Liver (tissue), 9 donors: ENCODE results near the gene RTN4R. TPM values are rescaled to one million over a fixed set of nuclear protein-coding genes. Genes with fewer than 3 reads are reported as not detected.

ENCODE experiments used
- DNase-seq: peaks from one replicate; pipeline ENCODE4 v3.0.0-alpha.2; 2017; ENCODE audit warnings: low spot score
- H3K27ac ChIP-seq, 2 donors: one replicate each; pipeline ENCODE4 v1.7.0; 2013; ENCODE audit warnings: inconsistent platforms in 2 of 2, low read length in 2 of 2, control low read depth in 1 of 2, low read depth in 1 of 2, mild to moderate bottlenecking in 1 of 2
- H3K27me3 ChIP-seq, 4 donors: one replicate each; pipeline versions ENCODE4 v1.6.1 to v1.7.0; 2013; ENCODE audit warnings: low read length in 3 of 4, inconsistent platforms in 1 of 4, mild to moderate bottlenecking in 1 of 4, moderate library complexity in 1 of 4; ENCODE audit not compliant: control insufficient read depth in 4 of 4, insufficient read depth in 4 of 4
- H3K36me3 ChIP-seq, 4 donors: one replicate each; pipeline versions ENCODE4 v1.6.1 to v1.7.0; 2013; ENCODE audit warnings: low read length in 3 of 4, mild to moderate bottlenecking in 3 of 4, low read depth in 1 of 4, moderate library complexity in 1 of 4; ENCODE audit not compliant: control insufficient read depth in 4 of 4, insufficient read depth in 3 of 4
- H3K4me1 ChIP-seq, 4 donors: one replicate each; pipeline versions ENCODE4 v1.6.1 to v1.7.0; 2013; ENCODE audit warnings: low read length in 3 of 4, mild to moderate bottlenecking in 3 of 4, moderate library complexity in 1 of 4; ENCODE audit not compliant: control insufficient read depth in 4 of 4, insufficient read depth in 4 of 4
- H3K4me3 ChIP-seq, 3 donors: one replicate each; pipeline versions ENCODE4 v1.6.1 to v1.7.0; 2013; ENCODE audit warnings: low read length in 3 of 3, control low read depth in 1 of 3, low read depth in 1 of 3, mild to moderate bottlenecking in 1 of 3
- H3K9ac ChIP-seq, 2 donors: one replicate each; pipeline ENCODE4 v1.7.0; 2013; ENCODE audit warnings: low read length in 2 of 2, mild to moderate bottlenecking in 2 of 2, moderate library complexity in 2 of 2, control low read depth in 1 of 2, low read depth in 1 of 2
- H3K9me3 ChIP-seq, 4 donors: one replicate each; pipeline versions ENCODE4 v1.6.1 to v1.7.0; 2013; ENCODE audit warnings: low read length in 3 of 4; ENCODE audit not compliant: control insufficient read depth in 4 of 4
- EGR1 ChIP-seq, 2 donors: IDR thresholded peaks; 2 replicates each; pipeline ENCODE4 v1.6.1; 2016 to 2018; ENCODE audit warnings: antibody characterized with exemption in 2 of 2, low read depth in 2 of 2
- FOXA1 ChIP-seq: IDR thresholded peaks from 2 replicates; pipeline ENCODE4 v1.6.1; 2016; ENCODE audit warnings: antibody characterized with exemption
- FOXA2 ChIP-seq: IDR thresholded peaks from 2 replicates; pipeline ENCODE4 v1.6.1; 2016; ENCODE audit warnings: antibody characterized with exemption
- GABPA ChIP-seq, 2 donors: IDR thresholded peaks in 1 of 2; conservative IDR thresholded peaks in 1 of 2; 2 replicates each; pipeline ENCODE4 v1.6.1; 2016; ENCODE audit warnings: antibody characterized with exemption in 2 of 2, mild to moderate bottlenecking in 1 of 2, moderate library complexity in 1 of 2
- HNF4A ChIP-seq, 2 donors: conservative IDR thresholded peaks; 2 replicates each; pipeline ENCODE4 v1.6.1; 2016; ENCODE audit warnings: antibody characterized with exemption in 2 of 2, mild to moderate bottlenecking in 2 of 2
- HNF4G ChIP-seq: IDR thresholded peaks from 2 replicates; pipeline ENCODE4 v1.6.1; 2016; ENCODE audit warnings: antibody characterized with exemption
- JUND ChIP-seq, 2 donors: IDR thresholded peaks; 2 replicates each; pipeline ENCODE4 v1.6.1; 2016; ENCODE audit warnings: antibody characterized with exemption in 2 of 2
- NR2F2 ChIP-seq: IDR thresholded peaks from 2 replicates; pipeline ENCODE4 v1.6.1; 2016; ENCODE audit warnings: antibody characterized with exemption
- RAD21 ChIP-seq, 2 donors: IDR thresholded peaks; 2 replicates each; pipeline ENCODE4 v1.6.1; 2016; ENCODE audit warnings: antibody characterized with exemption in 2 of 2, mild to moderate bottlenecking in 2 of 2
- RXRA ChIP-seq, 2 donors: IDR thresholded peaks; 2 replicates each; pipeline ENCODE4 v1.6.1; 2017 to 2018; ENCODE audit warnings: antibody characterized with exemption in 2 of 2, mild to moderate bottlenecking in 1 of 2
- SP1 ChIP-seq: IDR thresholded peaks from 2 replicates; pipeline ENCODE4 v1.6.1; 2018; ENCODE audit warnings: antibody characterized with exemption, mild to moderate bottlenecking
- TAF1 ChIP-seq: conservative IDR thresholded peaks from 2 replicates; pipeline ENCODE4 v1.6.1; 2016; ENCODE audit warnings: antibody characterized with exemption, mild to moderate bottlenecking
- YY1 ChIP-seq: IDR thresholded peaks from 2 replicates; pipeline ENCODE4 v1.6.1; 2016; ENCODE audit warnings: antibody characterized with exemption, mild to moderate bottlenecking
- WGBS: extraction: QIAGEN DNeasy Blood & Tissue Kit; methylation state at CpG from one replicate; pipeline ENCODE4 v1.1.7; 2013; 5-methylcytosine and 5-hydroxymethylcytosine counted together
- polyA plus RNA-seq, 2 donors: library from polyadenylated mRNA; stranded (reverse) in 1 of 2; unstranded in 1 of 2; fragments of 200-250 nt in 1 of 2; fragments of >200 nt in 1 of 2; fragmentation: Nextera tagmentation in 1 of 2; extraction: Ambion mirVana in 1 of 2; gene quantifications; one replicate each; pipeline versions ENCODE4 v1.2.1 to v1.2.3, GENCODE V29; 2013 to 2015
- total RNA-seq, 2 donors: library from RNA; depleted of rRNA; stranded (reverse); fragments of >200 nt; gene quantifications; one replicate each; pipeline ENCODE4 v1.2.3, GENCODE V29; 2014
- TF ChIP-seq, protein P1 (sequence below): IDR thresholded peaks from 2 replicates; pipeline ENCODE4 v1.6.1; 2016; ENCODE audit warnings: antibody characterized with exemption
- TF ChIP-seq, protein P2 (sequence below): IDR thresholded peaks from 2 replicates; pipeline ENCODE4 v1.6.1; 2016; ENCODE audit warnings: antibody characterized with exemption, mild to moderate bottlenecking
- TF ChIP-seq, protein P3 (sequence below): IDR thresholded peaks from 2 replicates; pipeline ENCODE4 v1.6.1; 2016; ENCODE audit warnings: antibody characterized with exemption
- TF ChIP-seq, protein P4 (sequence below): IDR thresholded peaks from 2 replicates; pipeline ENCODE4 v1.6.1; 2016; ENCODE audit warnings: antibody characterized with exemption
- TF ChIP-seq, protein P5 (sequence below): fragments of 150-350 bp; IDR thresholded peaks from 2 replicates; pipeline ENCODE4 v1.5.1; 2017; ENCODE audit warnings: improper control_type of control experiment, low read depth, low read length; ENCODE audit not compliant: missing input control
- donor health status: healthy.
- donor health status: healthy.
- donor health status: healthy.
- donor health status: healthy.
- donor health status: healthy.

RTN4R gene
- total and polyA plus RNA-seq, 4 donors, result 0.33 to 10.4 (median 1.1) TPM

DNA sequence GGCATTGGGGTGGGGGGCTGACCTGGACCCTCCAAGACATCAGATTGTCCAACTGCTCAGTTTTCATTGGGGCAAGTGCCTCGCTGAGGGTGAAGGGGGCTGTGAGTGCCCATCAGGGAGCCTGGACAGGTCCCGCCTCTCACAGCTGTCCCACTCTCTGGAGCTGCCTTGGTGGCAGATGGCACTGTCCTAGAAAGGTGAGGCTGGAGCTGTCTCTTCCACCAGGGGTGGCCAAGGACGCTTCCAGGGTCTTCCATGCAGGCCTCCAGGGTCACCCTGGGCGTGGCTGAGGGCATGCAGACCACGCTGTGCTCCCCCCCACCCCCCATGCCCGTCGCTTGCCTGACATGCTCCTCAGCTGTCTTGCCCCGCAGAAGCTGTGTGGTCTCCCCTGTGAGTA, 63.8 kb downstream of the RTN4R start:
- H3K4me3 ChIP-seq, result no peak overlapping the region
- no peaks in the 10 kb centered on the region for H3K27me3 ChIP-seq
- no peak for DNase-seq
- TF ChIP-seq RXRA (IDR thresholded peaks at IDR 0.05) (no peak), RAD21 (IDR thresholded peaks at IDR 0.05) (no peak), FOXA2 (no peak), HNF4G (no peak), YY1 (no peak), NR2F2 (no peak), JUND (IDR thresholded peaks at IDR 0.05) (no peak), EGR1 (IDR thresholded peaks at IDR 0.05; ENCODE audit: low read depth in 2 of 2) (no peak), GABPA (IDR thresholded peaks at IDR 0.05 in 1 of 2, conservative IDR thresholded peaks at IDR 0.05 in 1 of 2) (no peak)
- TF ChIP-seq, protein P1, sequence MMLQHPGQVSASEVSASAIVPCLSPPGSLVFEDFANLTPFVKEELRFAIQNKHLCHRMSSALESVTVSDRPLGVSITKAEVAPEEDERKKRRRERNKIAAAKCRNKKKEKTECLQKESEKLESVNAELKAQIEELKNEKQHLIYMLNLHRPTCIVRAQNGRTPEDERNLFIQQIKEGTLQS, result no peak
- TF ChIP-seq, protein P2, sequence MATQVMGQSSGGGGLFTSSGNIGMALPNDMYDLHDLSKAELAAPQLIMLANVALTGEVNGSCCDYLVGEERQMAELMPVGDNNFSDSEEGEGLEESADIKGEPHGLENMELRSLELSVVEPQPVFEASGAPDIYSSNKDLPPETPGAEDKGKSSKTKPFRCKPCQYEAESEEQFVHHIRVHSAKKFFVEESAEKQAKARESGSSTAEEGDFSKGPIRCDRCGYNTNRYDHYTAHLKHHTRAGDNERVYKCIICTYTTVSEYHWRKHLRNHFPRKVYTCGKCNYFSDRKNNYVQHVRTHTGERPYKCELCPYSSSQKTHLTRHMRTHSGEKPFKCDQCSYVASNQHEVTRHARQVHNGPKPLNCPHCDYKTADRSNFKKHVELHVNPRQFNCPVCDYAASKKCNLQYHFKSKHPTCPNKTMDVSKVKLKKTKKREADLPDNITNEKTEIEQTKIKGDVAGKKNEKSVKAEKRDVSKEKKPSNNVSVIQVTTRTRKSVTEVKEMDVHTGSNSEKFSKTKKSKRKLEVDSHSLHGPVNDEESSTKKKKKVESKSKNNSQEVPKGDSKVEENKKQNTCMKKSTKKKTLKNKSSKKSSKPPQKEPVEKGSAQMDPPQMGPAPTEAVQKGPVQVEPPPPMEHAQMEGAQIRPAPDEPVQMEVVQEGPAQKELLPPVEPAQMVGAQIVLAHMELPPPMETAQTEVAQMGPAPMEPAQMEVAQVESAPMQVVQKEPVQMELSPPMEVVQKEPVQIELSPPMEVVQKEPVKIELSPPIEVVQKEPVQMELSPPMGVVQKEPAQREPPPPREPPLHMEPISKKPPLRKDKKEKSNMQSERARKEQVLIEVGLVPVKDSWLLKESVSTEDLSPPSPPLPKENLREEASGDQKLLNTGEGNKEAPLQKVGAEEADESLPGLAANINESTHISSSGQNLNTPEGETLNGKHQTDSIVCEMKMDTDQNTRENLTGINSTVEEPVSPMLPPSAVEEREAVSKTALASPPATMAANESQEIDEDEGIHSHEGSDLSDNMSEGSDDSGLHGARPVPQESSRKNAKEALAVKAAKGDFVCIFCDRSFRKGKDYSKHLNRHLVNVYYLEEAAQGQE, result no peak
- TF ChIP-seq, protein P3, sequence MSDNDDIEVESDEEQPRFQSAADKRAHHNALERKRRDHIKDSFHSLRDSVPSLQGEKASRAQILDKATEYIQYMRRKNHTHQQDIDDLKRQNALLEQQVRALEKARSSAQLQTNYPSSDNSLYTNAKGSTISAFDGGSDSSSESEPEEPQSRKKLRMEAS, result no peak
- peaks cover 22 to 61% (median 47%) of the 10 kb centered on the region in 4 donors for H3K4me1 ChIP-seq
- no peak overlapping the region for H3K9ac ChIP-seq
- peak overlapping the region; percentile 52 to 78 for H3K27ac ChIP-seq
- WGBS, result 91% methylated on average over 8 of the region's 8 CpGs
- H3K9me3 ChIP-seq, result no peaks in the 10 kb centered on the region
- H3K36me3 ChIP-seq, result no peaks in the 10 kb centered on the region

DNA sequence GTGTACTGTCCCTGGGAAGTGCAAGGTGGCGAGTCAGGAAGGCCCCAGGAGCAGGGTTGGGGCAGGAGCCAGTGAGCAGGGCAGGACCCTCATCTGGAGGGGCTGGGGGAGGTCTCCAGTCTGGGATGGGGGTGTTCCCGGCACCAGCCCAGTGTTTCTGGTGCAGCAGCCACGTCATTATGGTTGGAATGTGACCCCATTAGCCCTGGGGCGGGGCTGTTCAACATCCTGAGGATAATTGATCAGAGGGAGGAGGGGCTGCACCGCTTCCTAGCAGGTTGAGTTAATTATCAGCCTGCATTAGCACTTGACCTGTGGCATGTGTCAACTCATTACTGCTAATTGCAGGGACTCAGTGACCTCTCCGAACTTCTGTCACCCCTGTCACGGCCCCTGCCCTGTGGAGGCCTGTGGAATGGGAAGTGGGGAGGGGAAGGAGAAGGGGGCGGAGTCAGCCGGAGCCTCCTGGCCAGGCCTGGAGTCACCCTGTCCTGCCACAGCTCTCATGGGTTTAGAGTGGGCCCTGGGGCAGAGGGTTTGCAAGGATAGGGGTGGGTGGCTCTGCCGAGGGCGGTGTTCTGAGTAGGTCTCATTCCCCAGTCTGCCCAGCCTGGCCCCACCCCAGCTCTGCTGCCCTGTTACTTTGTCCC, 64.4 kb downstream of the RTN4R start:
- 44% methylated on average over 11 of the region's 11 CpGs for WGBS
- TF ChIP-seq NR2F2 (peak; percentile 98), SP1 (peak; percentile 57), TAF1 (no peak), HNF4A (conservative IDR thresholded peaks at IDR 0.05) (peak; percentile 27 to 37), EGR1 (IDR thresholded peaks at IDR 0.05; ENCODE audit: low read depth in 2 of 2) (no peak), FOXA1 (no peak), FOXA2 (peak; percentile 23), RXRA (IDR thresholded peaks at IDR 0.05) (peak; percentile 87 to 92), GABPA (IDR thresholded peaks at IDR 0.05 in 1 of 2, conservative IDR thresholded peaks at IDR 0.05 in 1 of 2) (peak in 1 of 2 donors; percentile 8), HNF4G (no peak), RAD21 (IDR thresholded peaks at IDR 0.05) (no peak), YY1 (no peak), JUND (IDR thresholded peaks at IDR 0.05) (peak in 1 of 2 donors; percentile 49)
- TF ChIP-seq, protein P1, result no peak
- TF ChIP-seq, protein P3, result no peak
- TF ChIP-seq, protein P4, sequence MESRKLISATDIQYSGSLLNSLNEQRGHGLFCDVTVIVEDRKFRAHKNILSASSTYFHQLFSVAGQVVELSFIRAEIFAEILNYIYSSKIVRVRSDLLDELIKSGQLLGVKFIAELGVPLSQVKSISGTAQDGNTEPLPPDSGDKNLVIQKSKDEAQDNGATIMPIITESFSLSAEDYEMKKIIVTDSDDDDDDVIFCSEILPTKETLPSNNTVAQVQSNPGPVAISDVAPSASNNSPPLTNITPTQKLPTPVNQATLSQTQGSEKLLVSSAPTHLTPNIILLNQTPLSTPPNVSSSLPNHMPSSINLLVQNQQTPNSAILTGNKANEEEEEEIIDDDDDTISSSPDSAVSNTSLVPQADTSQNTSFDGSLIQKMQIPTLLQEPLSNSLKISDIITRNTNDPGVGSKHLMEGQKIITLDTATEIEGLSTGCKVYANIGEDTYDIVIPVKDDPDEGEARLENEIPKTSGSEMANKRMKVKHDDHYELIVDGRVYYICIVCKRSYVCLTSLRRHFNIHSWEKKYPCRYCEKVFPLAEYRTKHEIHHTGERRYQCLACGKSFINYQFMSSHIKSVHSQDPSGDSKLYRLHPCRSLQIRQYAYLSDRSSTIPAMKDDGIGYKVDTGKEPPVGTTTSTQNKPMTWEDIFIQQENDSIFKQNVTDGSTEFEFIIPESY, result no peak
- TF ChIP-seq, protein P5, sequence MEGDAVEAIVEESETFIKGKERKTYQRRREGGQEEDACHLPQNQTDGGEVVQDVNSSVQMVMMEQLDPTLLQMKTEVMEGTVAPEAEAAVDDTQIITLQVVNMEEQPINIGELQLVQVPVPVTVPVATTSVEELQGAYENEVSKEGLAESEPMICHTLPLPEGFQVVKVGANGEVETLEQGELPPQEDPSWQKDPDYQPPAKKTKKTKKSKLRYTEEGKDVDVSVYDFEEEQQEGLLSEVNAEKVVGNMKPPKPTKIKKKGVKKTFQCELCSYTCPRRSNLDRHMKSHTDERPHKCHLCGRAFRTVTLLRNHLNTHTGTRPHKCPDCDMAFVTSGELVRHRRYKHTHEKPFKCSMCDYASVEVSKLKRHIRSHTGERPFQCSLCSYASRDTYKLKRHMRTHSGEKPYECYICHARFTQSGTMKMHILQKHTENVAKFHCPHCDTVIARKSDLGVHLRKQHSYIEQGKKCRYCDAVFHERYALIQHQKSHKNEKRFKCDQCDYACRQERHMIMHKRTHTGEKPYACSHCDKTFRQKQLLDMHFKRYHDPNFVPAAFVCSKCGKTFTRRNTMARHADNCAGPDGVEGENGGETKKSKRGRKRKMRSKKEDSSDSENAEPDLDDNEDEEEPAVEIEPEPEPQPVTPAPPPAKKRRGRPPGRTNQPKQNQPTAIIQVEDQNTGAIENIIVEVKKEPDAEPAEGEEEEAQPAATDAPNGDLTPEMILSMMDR, result no peak
- TF ChIP-seq, protein P2, result no peak
- H3K4me1 ChIP-seq, result peaks cover 22 to 54% (median 44%) of the 10 kb centered on the region in 4 donors

More for the DNA sequence above, 64.4 kb downstream of the RTN4R start:
- H3K9me3 ChIP-seq, result no peaks in the 10 kb centered on the region
- H3K9ac ChIP-seq, result no peak overlapping the region
- peak overlapping the region; percentile 52 to 78 for H3K27ac ChIP-seq
- H3K36me3 ChIP-seq, result no peaks in the 10 kb centered on the region
- H3K27me3 ChIP-seq, result no peaks in the 10 kb centered on the region
- no peak overlapping the region for H3K4me3 ChIP-seq
- DNase-seq, result peak; percentile 44
